AG04449 (cell line): ENCODE data around the gene FAM163A.

Experiments
- CTCF ChIA-PET: fragments of 350-600 bp; formaldehyde crosslinking; extraction: SDS; loops from one replicate; lab custom pipeline; 2021; ENCODE audit warnings: antibody characterized with exemption; lab: Yijun Ruan, JAX
- POLR2A ChIA-PET: fragments of 400-600, 350-600 bp; formaldehyde crosslinking; extraction: SDS; loops from one replicate; lab custom pipeline; 2020; ENCODE audit warnings: antibody characterized with exemption, inconsistent platforms; lab: Yijun Ruan, JAX
- DNase-seq: peaks from one replicate; pipeline ENCODE4 v3.0.0-alpha.2; 2010; ENCODE audit warnings: low read depth, low spot score
- H3K4me3 ChIP-seq: 2 replicates; pipeline ENCODE4 v1.5.1; 2011; ENCODE audit warnings: low read depth, mild to moderate bottlenecking, control low read depth, low read length
- TF ChIP-seq, protein P1 (sequence below): IDR thresholded peaks from one replicate; pipeline ENCODE4 v1.5.1; 2011; ENCODE audit warnings: mild to moderate bottlenecking, moderate library complexity, low read length, control low read depth, inconsistent platforms; ENCODE audit not compliant: insufficient read depth; ENCODE audit errors: missing control alignments

The FAM163A gene

DNA sequence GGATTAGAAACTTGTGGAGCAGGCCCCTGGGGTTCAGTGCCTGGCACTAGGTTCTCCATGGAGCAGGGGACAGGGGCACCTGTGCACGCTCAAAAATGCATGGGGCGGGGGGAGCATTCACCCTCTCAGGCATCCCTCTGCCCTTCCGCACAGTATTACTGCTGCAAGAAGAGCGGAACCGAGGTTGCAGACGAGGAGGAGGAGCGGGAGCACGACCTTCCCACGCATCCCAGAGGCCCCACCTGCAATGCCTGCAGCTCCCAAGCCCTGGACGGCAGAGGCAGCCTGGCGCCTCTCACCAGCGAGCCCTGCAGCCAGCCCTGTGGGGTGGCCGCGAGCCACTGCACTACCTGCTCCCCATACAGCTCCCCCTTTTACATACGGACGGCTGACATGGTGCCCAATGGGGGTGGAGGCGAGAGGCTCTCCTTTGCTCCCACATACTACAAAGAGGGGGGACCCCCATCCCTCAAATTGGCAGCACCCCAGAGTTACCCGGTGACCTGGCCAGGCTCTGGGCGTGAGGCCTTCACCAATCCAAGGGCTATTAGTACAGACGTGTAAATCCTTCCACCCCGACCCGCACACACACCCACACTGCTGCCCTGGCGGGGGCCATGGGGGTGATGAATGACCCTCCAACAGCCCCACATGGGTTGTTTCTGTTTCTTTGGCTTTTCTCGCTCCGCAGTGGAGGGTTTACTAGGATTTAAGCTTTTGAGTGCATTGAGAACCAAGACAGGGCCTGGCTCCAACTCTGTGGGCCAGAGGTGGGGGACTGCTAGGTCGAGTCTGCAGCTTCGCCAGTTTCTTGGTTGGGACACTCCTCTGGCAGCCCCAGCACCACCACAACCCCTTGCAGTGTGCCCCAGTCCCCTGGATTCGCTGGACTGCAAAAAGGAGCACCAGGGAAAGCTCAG is 70.8 kb downstream of the FAM163A start:
- TF ChIP-seq, protein P1, sequence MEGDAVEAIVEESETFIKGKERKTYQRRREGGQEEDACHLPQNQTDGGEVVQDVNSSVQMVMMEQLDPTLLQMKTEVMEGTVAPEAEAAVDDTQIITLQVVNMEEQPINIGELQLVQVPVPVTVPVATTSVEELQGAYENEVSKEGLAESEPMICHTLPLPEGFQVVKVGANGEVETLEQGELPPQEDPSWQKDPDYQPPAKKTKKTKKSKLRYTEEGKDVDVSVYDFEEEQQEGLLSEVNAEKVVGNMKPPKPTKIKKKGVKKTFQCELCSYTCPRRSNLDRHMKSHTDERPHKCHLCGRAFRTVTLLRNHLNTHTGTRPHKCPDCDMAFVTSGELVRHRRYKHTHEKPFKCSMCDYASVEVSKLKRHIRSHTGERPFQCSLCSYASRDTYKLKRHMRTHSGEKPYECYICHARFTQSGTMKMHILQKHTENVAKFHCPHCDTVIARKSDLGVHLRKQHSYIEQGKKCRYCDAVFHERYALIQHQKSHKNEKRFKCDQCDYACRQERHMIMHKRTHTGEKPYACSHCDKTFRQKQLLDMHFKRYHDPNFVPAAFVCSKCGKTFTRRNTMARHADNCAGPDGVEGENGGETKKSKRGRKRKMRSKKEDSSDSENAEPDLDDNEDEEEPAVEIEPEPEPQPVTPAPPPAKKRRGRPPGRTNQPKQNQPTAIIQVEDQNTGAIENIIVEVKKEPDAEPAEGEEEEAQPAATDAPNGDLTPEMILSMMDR = no peak
- CTCF ChIA-PET = interaction anchor here (0.6 to 15.2 kb wide), 48 partner anchors 8 to 735 kb away, joined by 3 to 869 read pairs (median 6); partner anchors contain the start of genes TOR1AIP2 and TOR3A

DNA sequence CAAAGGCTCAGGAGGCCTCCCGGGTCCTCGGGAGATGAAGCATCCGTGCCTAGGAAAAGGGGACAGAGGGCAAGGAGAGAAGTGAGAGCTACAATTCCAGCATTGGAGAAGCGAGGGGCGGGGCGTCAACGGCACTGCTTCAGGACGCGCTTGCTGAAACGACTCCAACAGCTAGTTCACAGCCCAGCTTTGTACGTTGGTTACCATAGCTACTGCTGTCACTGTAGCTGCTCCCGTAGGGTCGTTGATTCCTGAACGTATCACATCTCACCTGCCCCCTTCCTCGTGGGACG is 71.4 kb downstream of the FAM163A start:
- H3K4me3 ChIP-seq = peak overlapping the region; percentile 58
- no peak for DNase-seq
- ChIA-PET POLR2A (no interaction called here), CTCF (interaction anchor here (0.6 to 15.2 kb wide), 46 partner anchors 8 to 735 kb away, joined by 3 to 869 read pairs (median 6); partner anchors contain the start of genes TOR1AIP2 and TOR3A)
- TF ChIP-seq, protein P1 = no peak

More for the DNA sequence above, 70.8 kb downstream of the FAM163A start:
- DNase-seq = no peak
- peak overlapping the region; percentile 58; the same call in 1 of the 2 replicates for H3K4me3 ChIP-seq
- POLR2A ChIA-PET = no interaction called here

- CTCF ChIA-PET = interaction anchor here (0.6 to 15.2 kb wide), 31 partner anchors 8 to 1541 kb away, joined by 3 to 869 read pairs (median 9); partner anchors contain the start of genes TOR1AIP2 and TOR3A
- no peak for DNase-seq
- TF ChIP-seq, protein P1 = no peak
- POLR2A ChIA-PET = no interaction called here
- H3K4me3 ChIP-seq = peak overlapping the region; percentile 58
Measured at GRCh38 chr1:179815641-179816040, 72.5 kb downstream of the FAM163A start.

DNA sequence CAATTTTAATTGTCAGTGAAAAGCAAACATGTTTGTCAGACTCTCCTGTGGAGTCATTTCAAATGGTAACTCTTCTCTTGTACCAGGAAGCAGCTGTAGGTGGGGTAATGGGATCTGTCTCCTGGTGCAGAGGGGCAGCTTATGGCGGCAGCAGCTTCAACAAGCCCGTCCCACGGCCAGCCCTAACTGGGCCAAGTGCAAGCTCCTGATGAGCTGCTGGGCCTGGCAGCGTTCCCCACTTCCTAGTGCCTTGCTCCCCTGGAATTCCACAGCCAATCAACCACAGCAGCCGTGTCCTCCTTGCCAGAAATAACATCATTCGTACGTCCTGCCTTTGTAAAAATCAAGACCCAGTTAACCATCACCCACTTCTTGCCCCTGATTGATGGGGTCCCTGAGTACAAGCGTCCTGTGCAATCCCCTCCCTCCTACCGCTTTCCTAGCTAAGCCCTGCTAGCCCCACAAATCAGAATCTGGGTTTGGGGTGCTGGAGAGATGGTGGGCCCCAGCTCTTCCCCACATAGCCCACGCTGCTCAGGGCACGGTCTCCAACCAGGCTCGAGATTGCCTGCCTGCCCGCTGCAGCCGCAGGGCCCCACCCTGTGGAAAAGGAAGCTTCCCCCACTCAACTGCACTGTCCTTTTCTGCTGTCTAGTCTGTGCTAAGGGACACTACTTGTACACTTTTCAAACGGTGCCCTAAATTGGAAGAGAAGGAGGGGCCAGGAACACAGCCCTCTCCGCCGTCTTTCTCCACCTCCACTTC is 73.3 kb downstream of the FAM163A start:
- H3K4me3 ChIP-seq = no peak overlapping the region
- ChIA-PET POLR2A (no interaction called here), CTCF (interaction anchor here (1.0 to 15.2 kb wide), 10 partner anchors 7 to 364 kb away, joined by 4 to 869 read pairs (median 18); no protein-coding TSS in a partner anchor)
- TF ChIP-seq, protein P1 = no peak
- no peak for DNase-seq

- no peak overlapping the region for H3K4me3 ChIP-seq
- TF ChIP-seq, protein P1 = no peak
- no peak for DNase-seq
- ChIA-PET CTCF (interaction anchor here (1.0 to 15.2 kb wide), 5 partner anchors 7 to 362 kb away, joined by 4 to 869 read pairs (median 17); no protein-coding TSS in a partner anchor), POLR2A (interaction anchor here (0.6 kb wide), 1 partner anchor 11 kb away, joined by 3 read pairs; no protein-coding TSS in a partner anchor)
Measured at GRCh38 chr1:179817056-179817455, 74.0 kb downstream of the FAM163A start.

DNA sequence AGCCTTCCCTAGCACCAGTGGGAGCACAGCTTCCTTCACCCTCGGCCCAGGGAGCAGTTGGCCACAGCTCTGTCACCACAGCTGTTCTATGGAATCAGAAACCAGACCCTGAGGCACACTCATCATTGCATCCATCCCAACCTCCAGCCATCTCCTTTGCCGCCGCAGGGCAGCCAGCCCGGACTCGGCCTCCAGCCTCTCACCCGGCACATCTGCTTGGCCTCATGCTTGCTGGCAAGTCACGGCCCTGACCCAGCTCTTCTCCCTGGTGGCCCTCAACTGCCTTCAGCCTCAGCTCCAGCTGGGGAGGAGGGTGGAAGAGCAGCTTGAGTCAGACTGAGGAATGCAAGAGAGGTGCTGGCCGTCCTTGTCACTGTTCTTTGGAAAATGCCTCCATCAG is 74.7 kb downstream of the FAM163A start:
- ChIA-PET CTCF (interaction anchor here (1.0 to 15.2 kb wide), 6 partner anchors 8 to 362 kb away, joined by 4 to 869 read pairs (median 12); no protein-coding TSS in a partner anchor), POLR2A (interaction anchor here (0.6 kb wide), 1 partner anchor 11 kb away, joined by 3 read pairs; no protein-coding TSS in a partner anchor)
- TF ChIP-seq, protein P1 = no peak
- no peak overlapping the region for H3K4me3 ChIP-seq
- DNase-seq = no peak
